Thoracic aorta (tissue), 2 donors: ENCODE data around the gene ASCL2. TPM values are rescaled to one million over a fixed set of nuclear protein-coding genes. Genes with fewer than 3 reads are reported as not detected.

Source experiments
- ATAC-seq: fragments of 150-250 bp; one replicate; pipeline ENCODE4 v1.8.0; 2017; ENCODE audit warnings: low read depth; ENCODE audit not compliant: insufficient number of reproducible peaks, low FRiP score
- DNase-seq: peaks from one replicate; pipeline ENCODE4 v3.0.0-alpha.2; 2020; ENCODE audit warnings: low spot score
- H3K27ac ChIP-seq, 2 donors: fragments of 200-600 bp; sonication (generic); 1 replicate in 1 of 2; 2 replicates in 1 of 2; pipeline ENCODE4 v1.5.1; 2016; ENCODE audit warnings: mild to moderate bottlenecking in 2 of 2, moderate library complexity in 2 of 2
- H3K27me3 ChIP-seq: fragments of 200-600 bp; sonication (generic); replicated peaks from 2 replicates; pipeline ENCODE4 v1.6.0; 2016; ENCODE audit warnings: mild to moderate bottlenecking; ENCODE audit not compliant: insufficient read depth
- H3K36me3 ChIP-seq: fragments of 200-600 bp; sonication (generic); one replicate; pipeline ENCODE4 v1.5.1; 2016
- H3K4me1 ChIP-seq, 2 donors: fragments of 200-600 bp; sonication (generic); 1 replicate in 1 of 2; 2 replicates in 1 of 2; pipeline versions ENCODE4 v1.5.1 to v1.6.0; 2016; ENCODE audit warnings: low read depth in 2 of 2, mild to moderate bottlenecking in 1 of 2; ENCODE audit not compliant: control insufficient read depth in 1 of 2
- H3K4me3 ChIP-seq: fragments of 200-600 bp; sonication (generic); 2 replicates; pipeline ENCODE4 v1.5.1; 2016; ENCODE audit warnings: mild to moderate bottlenecking
- H3K9me3 ChIP-seq: fragments of 200-600 bp; sonication (generic); 2 replicates; pipeline ENCODE4 v1.5.1; 2016
- CTCF ChIP-seq: fragments of 200-600 bp; sonication (generic); IDR thresholded peaks from one replicate; pipeline ENCODE4 v1.5.1; 2019; ENCODE audit warnings: antibody characterized with exemption
- total RNA-seq, 2 donors: library from RNA; depleted of rRNA; stranded (reverse); fragments of >200 nt; gene quantifications; one replicate each; pipeline versions ENCODE4 v1.1.0 to v1.2.3, GENCODE V29; 2016

The ASCL2 gene
- total RNA-seq, 2 donors from 2014 or later, result 0.41 to 0.78 TPM

GRCh38 chr11:2306877-2307500 is 36.6 kb upstream of the ASCL2 start:
- Histone ChIP-seq H3K27ac (peak overlapping the region in 1 of 2 donors; percentile 14), H3K4me3 (no peak overlapping the region), H3K9me3 (no peaks in the 10 kb centered on the region), H3K36me3 (no peaks in the 10 kb centered on the region), H3K4me1 (peaks cover 34 to 58% of the 10 kb centered on the region in 2 donors), H3K27me3 (no peaks in the 10 kb centered on the region)
- TF ChIP-seq CTCF, result no peak
- DNase-seq (no peak), ATAC-seq (no peak)

GRCh38 chr11:2306452-2306823 is 36.0 kb upstream of the ASCL2 start:
- H3K36me3 ChIP-seq, result no peaks in the 10 kb centered on the region
- TF ChIP-seq CTCF, result no peak
- peak overlapping the region; percentile 47 for H3K4me3 ChIP-seq
- H3K9me3 ChIP-seq, result no peaks in the 10 kb centered on the region
- DNase-seq (no peak), ATAC-seq (no peak)
- peaks cover 34 to 55% of the 10 kb centered on the region in 2 donors for H3K4me1 ChIP-seq
- peak overlapping the region; percentile 83 to 89 for H3K27ac ChIP-seq
- no peaks in the 10 kb centered on the region for H3K27me3 ChIP-seq

- Histone ChIP-seq H3K27ac (peak overlapping the region; percentile 83 to 89), H3K36me3 (no peaks in the 10 kb centered on the region), H3K9me3 (no peaks in the 10 kb centered on the region), H3K4me1 (peaks cover 34 to 55% of the 10 kb centered on the region in 2 donors), H3K4me3 (peak overlapping the region; percentile 47), H3K27me3 (no peaks in the 10 kb centered on the region)
- ATAC-seq, result no peak
- TF ChIP-seq CTCF, result no peak
- DNase-seq, result no peak
Measured at GRCh38 chr11:2305788-2306451, 35.5 kb upstream of the ASCL2 start.

- ATAC-seq, result no peak
- no peaks in the 10 kb centered on the region for H3K9me3 ChIP-seq
- no peaks in the 10 kb centered on the region for H3K27me3 ChIP-seq
- H3K4me1 ChIP-seq, result peaks cover 34 to 55% of the 10 kb centered on the region in 2 donors
- H3K4me3 ChIP-seq, result no peak overlapping the region
- H3K36me3 ChIP-seq, result no peaks in the 10 kb centered on the region
- peak; percentile 46 for DNase-seq
- TF ChIP-seq CTCF, result peak; percentile 92
- peak overlapping the region; percentile 83 to 89 for H3K27ac ChIP-seq
Measured at GRCh38 chr11:2305140-2305778, 34.9 kb upstream of the ASCL2 start.

GRCh38 chr11:2304506-2305139 is 34.2 kb upstream of the ASCL2 start:
- no peaks in the 10 kb centered on the region for H3K9me3 ChIP-seq
- ATAC-seq (no peak), DNase-seq (no peak)
- H3K36me3 ChIP-seq, result no peaks in the 10 kb centered on the region
- TF ChIP-seq CTCF, result no peak
- H3K27ac ChIP-seq, result peak overlapping the region; percentile 15 to 76
- H3K4me1 ChIP-seq, result peaks cover 34 to 55% of the 10 kb centered on the region in 2 donors
- no peaks in the 10 kb centered on the region for H3K27me3 ChIP-seq
- H3K4me3 ChIP-seq, result no peak overlapping the region
